BJ (cell line): ENCODE results near the gene SLK. TPM values are rescaled to one million over a fixed set of nuclear protein-coding genes. Genes with fewer than 3 reads are reported as not detected.

Experiments used
- CTCF ChIA-PET: fragments of 350-600 bp; formaldehyde crosslinking; extraction: SDS; loops from one replicate; lab custom pipeline; 2021; ENCODE audit warnings: antibody characterized with exemption, inconsistent platforms; lab: Yijun Ruan, JAX
- POLR2A ChIA-PET: fragments of 300-600 bp; sonication (Branson Sonifier 250); formaldehyde crosslinking; extraction: SDS; loops from one replicate; lab custom pipeline; 2021; ENCODE audit warnings: antibody characterized with exemption; lab: Charles Lee
- DNase-seq: peaks from one replicate; pipeline ENCODE4 v3.0.0-alpha.2; 2011; ENCODE audit warnings: low read depth
- H3K27me3 ChIP-seq: 2 replicates; pipeline ENCODE4 v1.6.0; 2011; ENCODE audit warnings: low read length; ENCODE audit not compliant: control insufficient read depth, insufficient read depth
- H3K36me3 ChIP-seq: 2 replicates; pipeline ENCODE4 v1.5.1; 2011; ENCODE audit warnings: low read length; ENCODE audit not compliant: control insufficient read depth, insufficient read depth
- H3K4me3 ChIP-seq: 2 replicates; pipeline ENCODE4 v1.5.1; 2011; ENCODE audit warnings: low read depth, mild to moderate bottlenecking, control low read depth, low read length
- polyA plus RNA-seq: library from polyadenylated mRNA; depleted of rRNA; stranded (reverse); fragments of >200 nt; gene quantifications from 2 replicates; pipeline ENCODE4 v1.2.3, GENCODE V29; 2011
- TF ChIP-seq, protein P1 (sequence below): IDR thresholded peaks from 2 replicates; pipeline ENCODE4 v1.5.1; 2011; ENCODE audit warnings: low read depth, mild to moderate bottlenecking, control low read depth, inconsistent platforms, low read length, moderate library complexity; ENCODE audit not compliant: insufficient read depth

SLK gene
- polyA plus RNA-seq, 1 experiment, result 3.5 TPM

DNA sequence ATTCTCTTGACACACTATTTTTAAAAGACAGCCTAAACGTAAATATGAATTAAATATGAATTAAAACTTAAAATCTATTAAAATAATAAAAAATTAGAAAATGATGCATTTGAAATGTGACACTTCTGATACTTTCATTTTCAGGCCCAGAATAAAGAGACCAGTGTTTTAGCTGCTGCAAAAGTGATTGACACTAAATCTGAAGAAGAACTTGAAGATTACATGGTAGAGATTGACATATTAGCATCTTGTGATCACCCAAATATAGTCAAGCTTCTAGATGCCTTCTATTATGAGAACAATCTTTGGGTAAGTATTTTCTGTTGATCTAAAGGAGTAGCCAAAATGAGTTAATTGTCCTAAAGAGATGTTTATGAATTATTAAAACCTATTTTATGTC is 23.6 kb downstream of the SLK start:
- no peaks in the 10 kb centered on the region for H3K27me3 ChIP-seq
- DNase-seq, result no peak
- no peaks in the 10 kb centered on the region for H3K36me3 ChIP-seq
- ChIA-PET POLR2A (no interaction called here), CTCF (interaction anchor here (0.9 to 1.2 kb wide), 2 partner anchors 23 to 27 kb away, joined by 3 to 4 read pairs; partner anchors contain the start of gene SLK)
- no peak overlapping the region for H3K4me3 ChIP-seq
- TF ChIP-seq, protein P1, sequence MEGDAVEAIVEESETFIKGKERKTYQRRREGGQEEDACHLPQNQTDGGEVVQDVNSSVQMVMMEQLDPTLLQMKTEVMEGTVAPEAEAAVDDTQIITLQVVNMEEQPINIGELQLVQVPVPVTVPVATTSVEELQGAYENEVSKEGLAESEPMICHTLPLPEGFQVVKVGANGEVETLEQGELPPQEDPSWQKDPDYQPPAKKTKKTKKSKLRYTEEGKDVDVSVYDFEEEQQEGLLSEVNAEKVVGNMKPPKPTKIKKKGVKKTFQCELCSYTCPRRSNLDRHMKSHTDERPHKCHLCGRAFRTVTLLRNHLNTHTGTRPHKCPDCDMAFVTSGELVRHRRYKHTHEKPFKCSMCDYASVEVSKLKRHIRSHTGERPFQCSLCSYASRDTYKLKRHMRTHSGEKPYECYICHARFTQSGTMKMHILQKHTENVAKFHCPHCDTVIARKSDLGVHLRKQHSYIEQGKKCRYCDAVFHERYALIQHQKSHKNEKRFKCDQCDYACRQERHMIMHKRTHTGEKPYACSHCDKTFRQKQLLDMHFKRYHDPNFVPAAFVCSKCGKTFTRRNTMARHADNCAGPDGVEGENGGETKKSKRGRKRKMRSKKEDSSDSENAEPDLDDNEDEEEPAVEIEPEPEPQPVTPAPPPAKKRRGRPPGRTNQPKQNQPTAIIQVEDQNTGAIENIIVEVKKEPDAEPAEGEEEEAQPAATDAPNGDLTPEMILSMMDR, result no peak

DNA sequence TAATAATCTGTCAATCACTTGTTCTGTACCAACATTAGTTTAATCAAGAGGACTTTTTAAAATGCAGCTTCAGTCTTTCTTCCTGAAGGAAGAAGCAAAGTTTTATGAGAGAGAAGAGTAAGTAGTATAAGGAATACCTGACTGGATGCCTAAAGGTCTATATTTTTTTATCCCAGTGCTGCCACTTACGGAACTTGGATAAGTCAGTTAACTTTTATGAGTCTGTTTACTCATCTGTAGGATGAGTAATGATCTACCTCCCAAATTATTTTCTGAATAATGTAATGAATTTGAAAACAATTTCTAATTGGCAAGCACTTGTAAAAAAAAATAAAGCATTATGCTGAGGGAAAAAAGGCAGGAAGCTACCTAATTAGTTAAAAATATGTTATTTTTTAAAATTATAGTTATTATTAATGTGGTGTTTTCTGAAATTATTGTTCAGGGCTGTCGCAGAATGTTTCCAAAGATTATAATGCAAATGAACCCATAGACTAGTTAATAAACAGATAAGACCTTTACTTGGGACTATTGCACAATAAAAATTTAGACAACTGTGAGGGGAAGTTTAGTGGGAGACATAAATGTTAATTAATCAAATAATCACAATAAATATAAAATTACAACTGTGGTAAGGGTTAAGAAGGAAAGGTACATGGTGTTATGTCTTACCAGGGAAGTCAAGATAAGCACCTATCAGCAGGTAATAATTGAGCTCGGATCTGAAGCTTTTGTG is 24.6 kb downstream of the SLK start:
- POLR2A ChIA-PET, result interaction anchor here (0.6 kb wide), 1 partner anchor 40 kb away, joined by 4 read pairs; no protein-coding TSS in a partner anchor
- CTCF ChIA-PET, result interaction anchor here (0.9 to 1.3 kb wide), 2 partner anchors 26 to 27 kb away, joined by 3 read pairs; no protein-coding TSS in a partner anchor
- TF ChIP-seq, protein P1, result no peak
- no peak for DNase-seq
- Histone ChIP-seq H3K27me3 (no peaks in the 10 kb centered on the region), H3K4me3 (no peak overlapping the region), H3K36me3 (no peaks in the 10 kb centered on the region)

DNA sequence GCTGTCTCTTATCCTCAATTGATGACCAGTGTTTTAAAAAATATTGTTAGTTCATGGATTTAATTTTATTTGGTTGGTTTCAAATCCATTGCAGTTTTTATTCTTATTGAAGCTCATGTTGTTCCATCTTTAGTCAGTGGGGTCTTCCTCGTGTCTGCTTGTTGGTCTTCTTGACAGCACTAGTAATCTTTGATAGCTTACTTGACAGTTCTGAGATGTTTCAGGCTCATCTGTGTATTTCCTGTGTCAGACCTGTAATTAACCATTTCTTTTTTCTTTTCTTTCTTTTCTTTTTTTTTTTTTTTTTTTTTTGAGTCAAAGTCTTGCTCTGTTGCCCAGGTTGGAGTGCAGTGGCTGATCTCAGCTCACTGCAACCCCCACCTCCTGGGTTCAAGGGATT is 28.2 kb downstream of the SLK start:
- ChIA-PET CTCF (interaction anchor here (1.2 kb wide), 1 partner anchor 10 kb away, joined by 4 read pairs; no protein-coding TSS in a partner anchor), POLR2A (no interaction called here)
- DNase-seq, result no peak
- Histone ChIP-seq H3K36me3 (no peaks in the 10 kb centered on the region; the same call in 1 of the 2 replicates), H3K27me3 (no peaks in the 10 kb centered on the region), H3K4me3 (no peak overlapping the region)
- TF ChIP-seq, protein P1, result no peak

- Histone ChIP-seq H3K27me3 (no peaks in the 10 kb centered on the region), H3K36me3 (peaks cover 1% of the 10 kb centered on the region; the same call in 1 of the 2 replicates), H3K4me3 (no peak overlapping the region)
- TF ChIP-seq, protein P1, result no peak
- POLR2A ChIA-PET, result no interaction called here
- DNase-seq, result no peak
- CTCF ChIA-PET, result interaction anchor here (0.6 to 1.9 kb wide), 3 partner anchors 10 to 53 kb away, joined by 3 to 6 read pairs (median 4); no protein-coding TSS in a partner anchor
Observed at GRCh38 chr10:103998805-103999204, 31.9 kb downstream of the SLK start.

GRCh38 chr10:104002911-104003310 is 36.0 kb downstream of the SLK start:
- ChIA-PET POLR2A (no interaction called here), CTCF (interaction anchor here (0.7 kb wide), 1 partner anchor 264 kb away, joined by 4 read pairs; no protein-coding TSS in a partner anchor)
- Histone ChIP-seq H3K4me3 (no peak overlapping the region), H3K27me3 (no peaks in the 10 kb centered on the region), H3K36me3 (peaks cover 1% of the 10 kb centered on the region; the same call in 1 of the 2 replicates)
- TF ChIP-seq, protein P1, result no peak
- no peak for DNase-seq
